GM10847 (cell line): Measurements from ENCODE around the gene AMBRA1.

Source experiments
- POLR2A ChIP-seq: IDR thresholded peaks from 2 replicates; pipeline ENCODE4 v1.6.1; 2011; ENCODE audit not compliant: insufficient read length; ENCODE audit errors: extremely low read depth

Gene AMBRA1

GRCh38 chr11:46514370-46514769 is 79.5 kb downstream of the AMBRA1 start:
- TF ChIP-seq POLR2A: no peak

- TF ChIP-seq POLR2A: no peak
Observed at GRCh38 chr11:46513934-46514342, 79.9 kb downstream of the AMBRA1 start.

GRCh38 chr11:46512261-46512881 is 81.5 kb downstream of the AMBRA1 start:
- TF ChIP-seq POLR2A: no peak

GRCh38 chr11:46511342-46511741 is 82.5 kb downstream of the AMBRA1 start:
- no peak for TF ChIP-seq POLR2A

- TF ChIP-seq POLR2A: no peak
Observed at GRCh38 chr11:46508360-46508759, 85.5 kb downstream of the AMBRA1 start.

- TF ChIP-seq POLR2A: no peak
Observed at GRCh38 chr11:46506483-46506791, 87.4 kb downstream of the AMBRA1 start.

GRCh38 chr11:46505741-46506482 is 87.9 kb downstream of the AMBRA1 start:
- TF ChIP-seq POLR2A: no peak

GRCh38 chr11:46504817-46505613 is 88.8 kb downstream of the AMBRA1 start:
- no peak for TF ChIP-seq POLR2A

GRCh38 chr11:46499821-46500220 is 94.0 kb downstream of the AMBRA1 start:
- TF ChIP-seq POLR2A: no peak

GRCh38 chr11:46498968-46499367 is 94.9 kb downstream of the AMBRA1 start:
- TF ChIP-seq POLR2A: no peak

GRCh38 chr11:46498179-46498578 is 95.6 kb downstream of the AMBRA1 start:
- no peak for TF ChIP-seq POLR2A

- no peak for TF ChIP-seq POLR2A
Observed at GRCh38 chr11:46497498-46497897, 96.3 kb downstream of the AMBRA1 start.

GRCh38 chr11:46493791-46494190 is 100.0 kb downstream of the AMBRA1 start:
- no peak for TF ChIP-seq POLR2A

GRCh38 chr11:46492532-46492931 is 101.3 kb downstream of the AMBRA1 start:
- no peak for TF ChIP-seq POLR2A

- TF ChIP-seq POLR2A: no peak
Observed at GRCh38 chr11:46491661-46492330, 102.0 kb downstream of the AMBRA1 start.

GRCh38 chr11:46490666-46491065 is 103.2 kb downstream of the AMBRA1 start:
- no peak for TF ChIP-seq POLR2A
